Coronary artery (tissue), 2 donors: ENCODE results near the gene CD84.

Source experiments
- DNase-seq: peaks from one replicate; pipeline ENCODE4 v3.0.0-alpha.2; 2017; ENCODE audit warnings: low spot score
- H3K27ac ChIP-seq, 2 donors: fragments of 200-600 bp; sonication (generic); one replicate each; pipeline ENCODE4 v1.5.1; 2016 to 2019
- H3K4me3 ChIP-seq: fragments of 200-600 bp; sonication (generic); 2 replicates; pipeline ENCODE4 v1.5.1; 2016; ENCODE audit warnings: mild to moderate bottlenecking, moderate library complexity
- TF ChIP-seq, protein P1 (sequence below): fragments of 200-600 bp; sonication (generic); IDR thresholded peaks from one replicate; pipeline ENCODE4 v1.5.1; 2019; ENCODE audit warnings: antibody characterized with exemption

The CD84 gene

DNA sequence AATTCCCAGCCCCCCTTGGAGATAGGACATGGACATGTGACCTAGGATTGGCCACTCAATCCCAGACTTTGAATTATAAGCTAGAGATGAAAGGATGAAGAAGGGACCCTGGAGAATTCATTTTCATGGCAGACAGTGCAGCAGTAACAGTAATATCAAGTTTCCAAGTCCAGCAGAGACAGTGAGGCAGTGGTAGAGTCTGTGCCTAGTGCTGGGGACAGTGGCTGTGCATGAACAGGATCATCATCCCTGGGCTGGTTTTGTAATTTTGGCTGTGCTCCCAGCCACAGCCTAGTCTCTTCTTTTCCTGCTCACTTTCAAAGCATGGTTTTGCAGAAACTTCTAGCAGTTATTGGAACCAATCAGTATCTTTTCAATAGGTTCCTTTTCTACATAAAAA is 29.6 kb upstream of the CD84 start:
- TF ChIP-seq, protein P1, sequence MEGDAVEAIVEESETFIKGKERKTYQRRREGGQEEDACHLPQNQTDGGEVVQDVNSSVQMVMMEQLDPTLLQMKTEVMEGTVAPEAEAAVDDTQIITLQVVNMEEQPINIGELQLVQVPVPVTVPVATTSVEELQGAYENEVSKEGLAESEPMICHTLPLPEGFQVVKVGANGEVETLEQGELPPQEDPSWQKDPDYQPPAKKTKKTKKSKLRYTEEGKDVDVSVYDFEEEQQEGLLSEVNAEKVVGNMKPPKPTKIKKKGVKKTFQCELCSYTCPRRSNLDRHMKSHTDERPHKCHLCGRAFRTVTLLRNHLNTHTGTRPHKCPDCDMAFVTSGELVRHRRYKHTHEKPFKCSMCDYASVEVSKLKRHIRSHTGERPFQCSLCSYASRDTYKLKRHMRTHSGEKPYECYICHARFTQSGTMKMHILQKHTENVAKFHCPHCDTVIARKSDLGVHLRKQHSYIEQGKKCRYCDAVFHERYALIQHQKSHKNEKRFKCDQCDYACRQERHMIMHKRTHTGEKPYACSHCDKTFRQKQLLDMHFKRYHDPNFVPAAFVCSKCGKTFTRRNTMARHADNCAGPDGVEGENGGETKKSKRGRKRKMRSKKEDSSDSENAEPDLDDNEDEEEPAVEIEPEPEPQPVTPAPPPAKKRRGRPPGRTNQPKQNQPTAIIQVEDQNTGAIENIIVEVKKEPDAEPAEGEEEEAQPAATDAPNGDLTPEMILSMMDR, result no peak
- DNase-seq, result no peak
- Histone ChIP-seq H3K4me3 (no peak overlapping the region), H3K27ac (no peak overlapping the region)

DNA sequence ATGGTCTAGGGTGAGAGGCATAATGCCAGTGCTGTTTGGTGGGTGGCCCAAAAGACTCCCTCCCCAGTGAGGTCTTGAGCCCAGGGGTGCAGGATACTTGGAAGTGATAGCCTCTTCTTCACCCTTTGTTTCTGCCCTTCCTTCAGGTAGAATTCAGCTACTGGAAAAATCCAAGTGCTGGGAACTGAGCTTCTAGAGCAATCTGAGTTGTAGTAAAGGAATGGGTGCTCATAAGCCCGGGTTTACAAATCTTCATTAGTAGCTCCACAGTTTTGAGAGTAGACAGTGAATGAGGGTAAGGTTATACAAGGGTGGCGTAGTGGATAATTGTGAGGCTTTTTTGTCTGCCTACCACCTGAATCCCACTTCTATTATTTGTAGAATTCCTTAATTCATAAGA is 29.2 kb upstream of the CD84 start:
- TF ChIP-seq, protein P1, result no peak
- Histone ChIP-seq H3K4me3 (no peak overlapping the region), H3K27ac (no peak overlapping the region)
- DNase-seq, result no peak

DNA sequence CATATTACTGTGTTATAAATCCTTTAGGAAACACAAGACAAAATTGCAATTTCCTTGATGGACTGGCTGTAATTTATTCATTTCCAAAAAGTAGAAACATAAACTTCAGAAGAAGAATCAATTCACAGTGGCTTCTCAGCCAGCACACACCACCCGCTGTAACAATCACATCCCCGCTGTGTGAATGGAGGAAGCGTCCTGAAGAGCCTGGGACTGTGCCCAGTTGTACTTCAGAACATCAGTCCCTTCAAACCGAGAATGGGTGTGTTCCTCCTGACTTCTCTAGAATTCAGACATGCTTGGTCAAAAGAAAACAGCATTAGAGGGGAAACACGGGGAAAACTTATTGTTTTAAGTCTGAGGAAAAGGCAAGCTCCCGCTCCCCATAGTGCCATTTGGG is 28.8 kb upstream of the CD84 start:
- Histone ChIP-seq H3K4me3 (no peak overlapping the region), H3K27ac (no peak overlapping the region)
- DNase-seq, result no peak
- TF ChIP-seq, protein P1, result no peak

DNA sequence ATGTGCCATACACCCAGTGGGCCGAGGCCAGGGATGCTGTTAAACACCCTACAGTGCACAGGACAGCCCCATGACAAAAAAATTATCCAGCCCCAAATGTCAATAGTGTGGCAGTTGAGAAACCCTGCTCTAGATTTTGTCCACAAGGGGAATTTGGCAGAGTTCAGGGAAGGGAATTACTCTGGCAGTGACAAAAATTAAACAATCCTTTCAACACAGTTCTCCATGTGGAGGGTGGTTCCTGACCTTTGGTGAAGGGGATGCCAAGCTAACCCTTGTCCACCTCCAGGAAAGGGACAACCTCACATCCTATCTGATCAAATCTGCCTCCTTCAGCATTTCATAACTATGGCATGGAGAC is 28.4 kb upstream of the CD84 start:
- H3K27ac ChIP-seq, result no peak overlapping the region
- no peak for DNase-seq
- H3K4me3 ChIP-seq, result no peak overlapping the region
- TF ChIP-seq, protein P1, result no peak

DNA sequence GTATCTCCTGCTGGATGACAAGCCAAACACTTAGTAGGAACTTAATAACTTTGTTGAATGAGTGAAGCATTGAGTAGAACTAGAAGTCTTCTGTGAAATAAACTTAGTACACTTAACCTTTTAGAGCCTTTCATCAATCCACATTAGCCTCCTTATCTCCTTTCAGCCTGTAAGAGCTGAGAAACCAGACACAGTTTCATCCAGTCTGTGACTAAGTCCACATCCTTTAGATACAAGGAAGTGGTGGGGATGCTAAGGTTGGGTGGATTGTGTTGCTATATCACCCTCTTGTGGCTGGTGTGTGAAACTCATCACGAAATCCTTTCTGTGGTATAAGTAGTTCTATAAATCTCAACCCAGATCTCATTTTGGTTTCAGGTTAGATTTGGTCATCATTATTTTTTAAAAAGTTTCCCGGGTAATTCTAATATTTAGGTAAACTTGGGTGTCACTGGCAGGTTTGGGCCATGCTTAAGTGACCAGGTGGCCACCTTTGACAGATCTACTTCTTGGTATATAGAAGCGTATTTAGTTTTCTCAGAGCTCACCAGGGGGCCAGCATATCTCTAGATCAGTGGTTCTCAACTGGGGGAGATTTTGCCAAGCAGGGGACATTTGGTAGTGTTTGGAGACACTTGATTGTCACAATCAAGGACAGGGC is 27.8 kb upstream of the CD84 start:
- DNase-seq, result no peak
- H3K27ac ChIP-seq, result no peak overlapping the region

DNA sequence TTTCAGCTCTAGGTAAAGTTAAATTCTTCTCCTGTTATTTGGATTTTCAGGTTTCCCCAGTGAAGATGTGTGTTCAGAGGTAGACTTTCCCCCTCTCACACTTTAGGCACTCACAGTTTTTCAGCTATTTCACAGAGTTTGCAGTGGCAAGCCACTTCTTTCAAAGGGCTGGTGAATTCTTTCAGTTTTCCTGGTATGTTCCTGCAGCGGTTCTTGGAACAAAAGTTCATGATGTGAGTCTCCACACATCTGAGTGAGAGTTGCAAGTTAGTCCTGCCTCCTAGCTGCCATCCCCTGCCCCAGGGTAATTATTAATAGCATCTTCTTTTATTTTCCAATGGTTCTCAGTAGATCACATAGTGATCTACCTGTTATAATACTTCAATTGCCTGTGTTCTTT is 27.3 kb upstream of the CD84 start:
- DNase-seq, result no peak
- Histone ChIP-seq H3K4me3 (no peak overlapping the region), H3K27ac (no peak overlapping the region)
- TF ChIP-seq, protein P1, result no peak

More for the DNA sequence above, 27.8 kb upstream of the CD84 start:
- TF ChIP-seq, protein P1, result no peak
- H3K4me3 ChIP-seq, result no peak overlapping the region

DNA sequence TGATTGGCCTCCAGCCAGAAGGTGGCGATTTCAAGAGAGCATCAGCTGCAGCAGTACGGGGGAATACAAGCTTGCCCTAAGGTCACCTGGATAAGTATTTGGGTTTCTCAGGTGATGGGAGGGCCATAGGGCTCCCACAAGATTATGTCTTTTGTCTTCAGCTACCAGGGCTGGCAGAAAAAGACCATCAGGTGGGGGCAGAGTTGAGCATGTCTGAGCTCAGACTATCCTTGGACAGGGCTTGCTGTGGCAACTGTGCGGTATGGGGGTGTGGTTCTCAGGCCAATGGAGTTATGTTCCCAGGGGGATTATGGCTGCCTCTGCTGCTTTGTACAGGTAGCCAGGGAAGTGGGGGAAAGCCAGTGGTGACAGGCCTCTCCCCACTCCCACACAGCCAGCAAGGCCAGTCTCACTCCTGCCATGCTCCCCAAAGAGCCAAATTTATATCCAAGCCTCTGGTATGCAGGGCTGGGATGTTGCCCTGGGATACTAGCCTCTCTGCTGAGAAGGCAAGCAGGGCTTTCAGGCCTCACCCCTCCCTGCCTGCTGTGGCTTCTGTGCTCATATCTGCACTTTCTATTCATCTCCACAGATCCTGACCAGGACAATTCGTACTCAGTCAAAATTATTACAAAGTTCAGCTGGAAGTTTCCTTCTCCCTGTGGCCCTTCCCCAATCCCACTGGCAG is 26.6 kb upstream of the CD84 start:
- no peak overlapping the region for H3K4me3 ChIP-seq
- TF ChIP-seq, protein P1, result no peak
- no peak overlapping the region for H3K27ac ChIP-seq
- DNase-seq, result no peak
